Stimulated activated naive CD8-positive, alpha-beta T cell treated with anti-CD3 and anti-CD28 coated beads, Interleukin-15, amount 100 ng/mL, for 72 hours (primary cell): ENCODE results near the gene PLAAT4.

Experiments used
- ATAC-seq: fragments of 150-1000 bp; cut with Tn5 transposase; 2 replicates; pipeline ENCODE4 v1.10.0; 2021; ENCODE audit warnings: mild to moderate bottlenecking, moderate library complexity
- DNase-seq, 2 donors: peaks; one replicate each; pipeline ENCODE4 v3.0.0; 2021 to 2022
- H3K27ac Mint-ChIP-seq, 2 donors: one replicate each; pipeline ENCODE4 v1.8.0; 2022; ENCODE audit warnings: mild to moderate bottlenecking in 2 of 2, mixed read lengths in 2 of 2, moderate library complexity in 2 of 2
- H3K27me3 Mint-ChIP-seq: one replicate; pipeline ENCODE4 v1.8.0; 2022; ENCODE audit warnings: mixed read lengths
- H3K4me1 Mint-ChIP-seq: one replicate; pipeline ENCODE4 v1.8.0; 2022; ENCODE audit warnings: mild to moderate bottlenecking, mixed read lengths
- H3K4me3 Mint-ChIP-seq, 2 donors: one replicate each; pipeline ENCODE4 v1.8.0; 2022; ENCODE audit warnings: mild to moderate bottlenecking in 2 of 2, mixed read lengths in 2 of 2, moderate library complexity in 1 of 2
- H3K9me3 Mint-ChIP-seq, 2 donors: one replicate each; pipeline ENCODE4 v1.8.0; 2022; ENCODE audit warnings: mixed read lengths in 2 of 2

Gene PLAAT4

DNA sequence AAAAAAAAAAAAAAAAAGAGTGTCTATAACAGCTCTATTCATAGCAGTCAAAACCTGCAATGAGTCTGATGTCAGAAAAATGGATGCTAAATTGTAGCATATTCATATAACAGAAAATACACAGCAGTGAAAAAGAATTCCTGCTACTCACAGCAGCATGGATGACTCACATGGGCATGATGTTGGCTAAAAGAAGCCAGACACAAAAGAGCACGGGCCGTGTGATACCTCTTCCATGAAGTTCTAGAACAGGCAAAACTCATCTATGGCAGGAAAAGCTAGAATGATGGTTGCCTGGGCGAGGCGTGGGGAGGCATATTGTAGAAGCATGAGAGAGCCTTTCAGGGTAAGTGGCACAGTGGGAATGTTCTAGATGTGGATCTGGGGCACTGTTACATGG is 58.7 kb downstream of the PLAAT4 start:
- DNase-seq (no peak), ATAC-seq (no peak)
- Mint-ChIP-seq H3K27ac (no peak overlapping the region), H3K27me3 (no peaks in the 10 kb centered on the region), H3K4me3 (no peak overlapping the region), H3K9me3 (no peaks in the 10 kb centered on the region), H3K4me1 (peaks cover 7% of the 10 kb centered on the region)
